HEK293 (cell line): ENCODE results near the gene RAB22A.

Experiments used
- CTCF ChIA-PET: fragments of 350-600 bp; formaldehyde crosslinking; extraction: SDS; loops from one replicate; lab custom pipeline; 2021; ENCODE audit warnings: antibody characterized with exemption; lab: Yijun Ruan, JAX
- POLR2A ChIA-PET: fragments of 300-600 bp; formaldehyde crosslinking; extraction: SDS; loops from one replicate; lab custom pipeline; 2020; ENCODE audit warnings: antibody characterized with exemption, inconsistent platforms; lab: Yijun Ruan, JAX
- H3K27ac ChIP-seq: fragments of 200-500 bp; sonication (Bioruptor generic); 2 replicates; pipeline ENCODE4 v1.5.1; 2014; ENCODE audit warnings: low read depth, low read length, control low read depth, inconsistent platforms; ENCODE audit errors: extremely low read depth
- H3K36me3 ChIP-seq, 2 experiments: fragments of 200-500 bp in 1 of 2; sonication (Bioruptor generic) in 1 of 2; 1 replicate in 1 of 2; 2 replicates in 1 of 2; pipeline ENCODE4 v1.5.1; 2014 to 2017; ENCODE audit warnings: inconsistent platforms in 2 of 2, low read length in 2 of 2; ENCODE audit not compliant: control insufficient read depth in 2 of 2, insufficient read depth in 1 of 2
- H3K4me1 ChIP-seq: fragments of 200-500 bp; sonication (Bioruptor generic); 2 replicates; pipeline ENCODE4 v1.5.1; 2014; ENCODE audit warnings: mild to moderate bottlenecking, low read length, inconsistent platforms; ENCODE audit not compliant: control insufficient read depth, insufficient read depth
- H3K4me3 ChIP-seq: 2 replicates; pipeline ENCODE4 v1.5.1; 2011; ENCODE audit warnings: low read depth, mild to moderate bottlenecking, control low read depth, low read length, moderate library complexity
- H3K9me3 ChIP-seq: fragments of 200-500 bp; sonication (Bioruptor generic); 2 replicates; pipeline ENCODE4 v1.5.1; 2014; ENCODE audit warnings: low read depth, low read length, inconsistent platforms; ENCODE audit not compliant: control insufficient read depth, insufficient read depth
- BCL11A ChIP-seq: fragments of 450-650 bp; formaldehyde crosslinking; IDR thresholded peaks from 2 replicates; pipeline ENCODE4 v1.5.1; 2016; ENCODE audit warnings: low read depth, missing biosample characterization, missing genetic modification characterization
- GLI2 ChIP-seq: fragments of 450-650 bp; formaldehyde crosslinking; IDR thresholded peaks from 2 replicates; pipeline ENCODE4; 2017; ENCODE audit warnings: missing biosample characterization, missing genetic modification characterization, low read depth, borderline replicate concordance
- IKZF3 ChIP-seq: fragments of 450-650 bp; IDR thresholded peaks from 2 replicates; pipeline ENCODE4 v1.5.0; 2018; ENCODE audit warnings: missing biosample characterization, mild to moderate bottlenecking, missing genetic modification characterization, moderate library complexity
- MEIS1 ChIP-seq: sonication (generic); formaldehyde crosslinking; IDR thresholded peaks from 2 replicates; pipeline ENCODE4 v1.8.1; 2022; ENCODE audit warnings: missing genetic modification reagents, mild to moderate bottlenecking, borderline replicate concordance
- PRDM1 ChIP-seq: fragments of 450-650 bp; formaldehyde crosslinking; IDR thresholded peaks from 2 replicates; pipeline ENCODE4; 2016; ENCODE audit warnings: missing biosample characterization, missing genetic modification characterization
- SETDB1 ChIP-seq: IDR thresholded peaks from one replicate; pipeline ENCODE4 v1.6.1; 2017; ENCODE audit warnings: mild to moderate bottlenecking, low read length, moderate library complexity, mixed read lengths; ENCODE audit not compliant: insufficient read length
- SP2 ChIP-seq: fragments of 450-650 bp; formaldehyde crosslinking; IDR thresholded peaks from 2 replicates; pipeline ENCODE4 v1.5.1; 2016; ENCODE audit warnings: missing biosample characterization, missing genetic modification characterization
- SP7 ChIP-seq: fragments of 450-650 bp; formaldehyde crosslinking; IDR thresholded peaks from 2 replicates; pipeline ENCODE4 v1.5.1; 2016; ENCODE audit warnings: missing biosample characterization, missing genetic modification characterization
- ZNF133 ChIP-seq: fragments of 450-650 bp; formaldehyde crosslinking; IDR thresholded peaks from 2 replicates; pipeline ENCODE4 v1.5.1; 2016; ENCODE audit warnings: missing biosample characterization, missing genetic modification characterization
- ZNF174 ChIP-seq: fragments of 450-650 bp; formaldehyde crosslinking; IDR thresholded peaks from 2 replicates; pipeline ENCODE4 v1.5.0; 2017; ENCODE audit warnings: missing biosample characterization, mild to moderate bottlenecking, missing genetic modification characterization
- ZNF184 ChIP-seq: fragments of 450-650 bp; IDR thresholded peaks from 2 replicates; pipeline ENCODE4 v1.5.1; 2018; ENCODE audit warnings: missing biosample characterization, mild to moderate bottlenecking, missing genetic modification characterization
- ZNF292 ChIP-seq: fragments of 450-650 bp; formaldehyde crosslinking; IDR thresholded peaks from 2 replicates; pipeline ENCODE4 v1.5.1; 2016; ENCODE audit warnings: low read depth, missing biosample characterization, missing genetic modification characterization, borderline replicate concordance
- ZNF311 ChIP-seq: fragments of 450-650 bp; formaldehyde crosslinking; IDR thresholded peaks from 2 replicates; pipeline ENCODE4 v1.5.1; 2017; ENCODE audit warnings: missing biosample characterization, missing genetic modification characterization, borderline replicate concordance
- ZNF391 ChIP-seq: fragments of 450-650 bp; formaldehyde crosslinking; IDR thresholded peaks from 2 replicates; pipeline ENCODE4 v1.5.1; 2016; ENCODE audit warnings: low read depth, missing biosample characterization, missing genetic modification characterization, borderline replicate concordance
- ZNF423 ChIP-seq: fragments of 450-650 bp; formaldehyde crosslinking; IDR thresholded peaks from 2 replicates; pipeline ENCODE4 v1.5.1; 2016; ENCODE audit warnings: missing biosample characterization, missing genetic modification characterization
- ZNF510 ChIP-seq: fragments of 450-650 bp; formaldehyde crosslinking; IDR thresholded peaks from 2 replicates; pipeline ENCODE4 v1.5.1; 2018; ENCODE audit warnings: mild to moderate bottlenecking, missing genetic modification characterization, missing biosample characterization; ENCODE audit not compliant: insufficient replicate concordance
- ZNF555 ChIP-seq: fragments of 450-650 bp; formaldehyde crosslinking; conservative IDR thresholded peaks from 2 replicates; pipeline ENCODE4 v1.5.1; 2017; ENCODE audit warnings: missing biosample characterization, mild to moderate bottlenecking, missing genetic modification characterization, inconsistent platforms
- ZNF701 ChIP-seq: fragments of 450-650 bp; formaldehyde crosslinking; IDR thresholded peaks from 2 replicates; pipeline ENCODE4 v1.5.1; 2016; ENCODE audit warnings: missing biosample characterization, missing genetic modification characterization
- ZNF768 ChIP-seq: fragments of 450-650 bp; formaldehyde crosslinking; IDR thresholded peaks from 2 replicates; pipeline ENCODE4 v1.5.1; 2018; ENCODE audit warnings: missing biosample characterization, mild to moderate bottlenecking, missing genetic modification characterization
- ZNF776 ChIP-seq: fragments of 450-650 bp; formaldehyde crosslinking; IDR thresholded peaks from 2 replicates; pipeline ENCODE4 v1.5.0; 2017; ENCODE audit warnings: missing biosample characterization, missing genetic modification characterization, borderline replicate concordance
- ZNF837 ChIP-seq: fragments of 450-650 bp; formaldehyde crosslinking; IDR thresholded peaks from 2 replicates; pipeline ENCODE4 v1.5.1; 2016; ENCODE audit warnings: missing biosample characterization, missing genetic modification characterization
- ZNF843 ChIP-seq: fragments of 450-650 bp; formaldehyde crosslinking; IDR thresholded peaks from 2 replicates; pipeline ENCODE4 v1.5.1; 2016; ENCODE audit warnings: missing biosample characterization, missing genetic modification characterization
- TF ChIP-seq, protein P1 (sequence below): fragments of 450-650 bp; formaldehyde crosslinking; IDR thresholded peaks from 2 replicates; pipeline ENCODE4 v1.5.1; 2016; ENCODE audit warnings: missing biosample characterization, missing genetic modification characterization
- TF ChIP-seq, protein P2 (sequence below): fragments of 450-650 bp; formaldehyde crosslinking; IDR thresholded peaks from 2 replicates; pipeline ENCODE4; 2016; ENCODE audit warnings: missing biosample characterization, missing genetic modification characterization
- TF ChIP-seq, protein P3 (sequence below): fragments of 450-650 bp; formaldehyde crosslinking; IDR thresholded peaks from 2 replicates; pipeline ENCODE4 v1.5.1; 2016; ENCODE audit warnings: missing biosample characterization, missing genetic modification characterization
- TF ChIP-seq, protein P4 (sequence below): fragments of 450-650 bp; formaldehyde crosslinking; IDR thresholded peaks from 2 replicates; pipeline ENCODE4 v1.5.1; 2016; ENCODE audit warnings: missing biosample characterization, missing genetic modification characterization

The RAB22A gene

DNA sequence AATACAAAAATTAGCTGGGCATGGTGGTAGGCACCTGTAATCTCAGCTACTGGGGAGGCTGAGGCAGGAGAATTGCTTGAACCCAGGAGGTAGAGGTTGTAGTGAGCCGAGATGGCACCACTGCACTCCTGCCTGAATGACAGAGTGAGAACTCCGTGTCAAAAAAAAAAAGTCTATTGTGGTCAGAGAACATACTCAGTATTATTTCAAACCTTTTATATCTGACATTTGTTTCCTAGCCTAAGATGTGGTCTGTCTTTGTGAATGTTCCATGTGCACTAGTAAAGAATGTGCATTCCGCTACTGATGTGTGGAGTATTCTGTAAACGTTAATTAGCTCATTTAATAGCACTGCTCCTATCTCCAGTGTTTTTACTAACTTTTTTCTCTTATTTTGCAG is 11.7 kb downstream of the RAB22A start (continued):
- no peak for TF ChIP-seq ZNF311 (tag by site-specific recombination)
- TF ChIP-seq ZNF423 (tag by site-specific recombination), result no peak
- no peak for TF ChIP-seq ZNF843 (tag by site-specific recombination)
- TF ChIP-seq ZNF133 (tag by site-specific recombination), result no peak
- TF ChIP-seq BCL11A (tag by site-specific recombination), result no peak
- no peak for TF ChIP-seq SP7 (tag by site-specific recombination)
- no peak for TF ChIP-seq ZNF837 (tag by site-specific recombination)
- no peak for TF ChIP-seq ZNF510

DNA sequence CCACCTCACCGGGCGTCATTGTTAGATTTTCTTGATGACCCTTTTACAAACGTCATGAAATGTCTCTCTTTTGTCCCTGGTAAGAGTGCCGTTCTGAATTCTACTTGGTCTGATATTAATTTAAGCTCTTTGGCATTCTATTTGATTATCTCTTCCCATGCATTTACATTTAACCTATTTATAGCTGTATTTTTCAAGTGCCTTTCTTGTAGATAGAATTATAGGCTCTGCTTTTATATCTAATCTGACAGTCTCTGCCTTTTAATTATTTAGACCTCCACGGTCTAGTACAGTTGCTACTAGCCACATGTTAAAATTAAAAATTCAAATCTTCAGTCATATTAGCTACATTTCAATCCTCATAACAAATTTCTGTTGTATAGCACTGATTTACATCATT is 12.6 kb downstream of the RAB22A start:
- Histone ChIP-seq H3K9me3 (no peaks in the 10 kb centered on the region), H3K36me3 (peaks cover 0 to 8% of the 10 kb centered on the region in 2 experiments; a peak in 2 of 3 replicates), H3K4me1 (no peaks in the 10 kb centered on the region), H3K27ac (no peak overlapping the region), H3K4me3 (no peak overlapping the region)
- ChIA-PET POLR2A (interaction anchor here (0.5 kb wide), 1 partner anchor 12 kb away, joined by 5 read pairs; no protein-coding TSS in a partner anchor), CTCF (no interaction called here)
- TF ChIP-seq ZNF837 (tag by site-specific recombination) (no peak), ZNF768 (tag by site-specific recombination) (no peak), IKZF3 (tag by site-specific recombination) (no peak), ZNF776 (tag by site-specific recombination) (no peak), PRDM1 (no peak), ZNF391 (tag by site-specific recombination) (no peak), ZNF184 (no peak)
- TF ChIP-seq, protein P1, sequence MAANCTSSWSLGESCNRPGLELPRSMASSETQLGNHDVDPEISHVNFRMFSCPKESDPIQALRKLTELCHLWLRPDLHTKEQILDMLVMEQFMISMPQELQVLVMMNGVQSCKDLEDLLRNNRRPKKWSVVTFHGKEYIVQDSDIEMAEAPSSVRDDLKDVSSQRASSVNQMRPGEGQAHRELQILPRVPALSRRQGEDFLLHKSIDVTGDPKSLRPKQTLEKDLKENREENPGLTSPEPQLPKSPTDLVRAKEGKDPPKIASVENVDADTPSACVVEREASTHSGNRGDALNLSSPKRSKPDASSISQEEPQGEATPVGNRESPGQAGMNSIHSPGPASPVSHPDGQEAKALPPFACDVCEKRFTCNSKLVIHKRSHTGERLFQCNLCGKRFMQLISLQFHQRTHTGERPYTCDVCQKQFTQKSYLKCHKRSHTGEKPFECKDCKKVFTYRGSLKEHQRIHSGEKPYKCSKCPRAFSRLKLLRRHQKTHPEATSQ, result no peak
- TF ChIP-seq, protein P2, sequence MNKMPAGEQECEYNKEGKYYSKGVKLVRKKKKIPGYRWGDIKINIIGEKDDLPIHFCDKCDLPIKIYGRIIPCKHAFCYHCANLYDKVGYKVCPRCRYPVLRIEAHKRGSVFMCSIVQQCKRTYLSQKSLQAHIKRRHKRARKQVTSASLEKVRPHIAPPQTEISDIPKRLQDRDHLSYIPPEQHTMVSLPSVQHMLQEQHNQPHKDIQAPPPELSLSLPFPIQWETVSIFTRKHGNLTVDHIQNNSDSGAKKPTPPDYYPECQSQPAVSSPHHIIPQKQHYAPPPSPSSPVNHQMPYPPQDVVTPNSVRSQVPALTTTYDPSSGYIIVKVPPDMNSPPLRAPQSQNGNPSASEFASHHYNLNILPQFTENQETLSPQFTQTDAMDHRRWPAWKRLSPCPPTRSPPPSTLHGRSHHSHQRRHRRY, result no peak

DNA sequence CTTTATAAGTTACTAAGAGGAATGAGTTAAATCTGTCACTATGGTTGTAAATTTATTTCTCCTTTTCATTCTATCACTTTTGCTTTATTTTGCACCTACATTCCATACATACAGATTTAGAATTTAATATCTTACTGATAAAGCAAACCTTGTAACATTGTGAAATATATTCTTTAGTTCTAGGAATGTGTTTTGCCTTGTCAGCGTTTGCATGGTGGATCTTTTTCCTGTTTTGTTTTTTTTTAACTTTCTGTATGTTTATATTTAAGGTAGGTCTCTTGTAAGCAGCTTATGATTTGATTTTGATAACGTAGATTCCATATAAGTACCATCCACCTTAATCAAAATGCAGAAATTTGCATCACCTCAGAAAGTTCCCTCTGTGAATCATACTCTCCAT is 16.4 kb downstream of the RAB22A start:
- no peak for TF ChIP-seq ZNF174 (tag by site-specific recombination)
- no peak for TF ChIP-seq MEIS1 (CRISPR knock-in tag)
- TF ChIP-seq, protein P3, sequence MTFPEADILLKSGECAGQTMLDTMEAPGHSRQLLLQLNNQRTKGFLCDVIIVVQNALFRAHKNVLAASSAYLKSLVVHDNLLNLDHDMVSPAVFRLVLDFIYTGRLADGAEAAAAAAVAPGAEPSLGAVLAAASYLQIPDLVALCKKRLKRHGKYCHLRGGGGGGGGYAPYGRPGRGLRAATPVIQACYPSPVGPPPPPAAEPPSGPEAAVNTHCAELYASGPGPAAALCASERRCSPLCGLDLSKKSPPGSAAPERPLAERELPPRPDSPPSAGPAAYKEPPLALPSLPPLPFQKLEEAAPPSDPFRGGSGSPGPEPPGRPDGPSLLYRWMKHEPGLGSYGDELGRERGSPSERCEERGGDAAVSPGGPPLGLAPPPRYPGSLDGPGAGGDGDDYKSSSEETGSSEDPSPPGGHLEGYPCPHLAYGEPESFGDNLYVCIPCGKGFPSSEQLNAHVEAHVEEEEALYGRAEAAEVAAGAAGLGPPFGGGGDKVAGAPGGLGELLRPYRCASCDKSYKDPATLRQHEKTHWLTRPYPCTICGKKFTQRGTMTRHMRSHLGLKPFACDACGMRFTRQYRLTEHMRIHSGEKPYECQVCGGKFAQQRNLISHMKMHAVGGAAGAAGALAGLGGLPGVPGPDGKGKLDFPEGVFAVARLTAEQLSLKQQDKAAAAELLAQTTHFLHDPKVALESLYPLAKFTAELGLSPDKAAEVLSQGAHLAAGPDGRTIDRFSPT (tag by site-specific recombination), result no peak
- no peak for TF ChIP-seq SP2 (tag by site-specific recombination)
- no peak for TF ChIP-seq ZNF701 (tag by site-specific recombination)
- TF ChIP-seq, protein P4, sequence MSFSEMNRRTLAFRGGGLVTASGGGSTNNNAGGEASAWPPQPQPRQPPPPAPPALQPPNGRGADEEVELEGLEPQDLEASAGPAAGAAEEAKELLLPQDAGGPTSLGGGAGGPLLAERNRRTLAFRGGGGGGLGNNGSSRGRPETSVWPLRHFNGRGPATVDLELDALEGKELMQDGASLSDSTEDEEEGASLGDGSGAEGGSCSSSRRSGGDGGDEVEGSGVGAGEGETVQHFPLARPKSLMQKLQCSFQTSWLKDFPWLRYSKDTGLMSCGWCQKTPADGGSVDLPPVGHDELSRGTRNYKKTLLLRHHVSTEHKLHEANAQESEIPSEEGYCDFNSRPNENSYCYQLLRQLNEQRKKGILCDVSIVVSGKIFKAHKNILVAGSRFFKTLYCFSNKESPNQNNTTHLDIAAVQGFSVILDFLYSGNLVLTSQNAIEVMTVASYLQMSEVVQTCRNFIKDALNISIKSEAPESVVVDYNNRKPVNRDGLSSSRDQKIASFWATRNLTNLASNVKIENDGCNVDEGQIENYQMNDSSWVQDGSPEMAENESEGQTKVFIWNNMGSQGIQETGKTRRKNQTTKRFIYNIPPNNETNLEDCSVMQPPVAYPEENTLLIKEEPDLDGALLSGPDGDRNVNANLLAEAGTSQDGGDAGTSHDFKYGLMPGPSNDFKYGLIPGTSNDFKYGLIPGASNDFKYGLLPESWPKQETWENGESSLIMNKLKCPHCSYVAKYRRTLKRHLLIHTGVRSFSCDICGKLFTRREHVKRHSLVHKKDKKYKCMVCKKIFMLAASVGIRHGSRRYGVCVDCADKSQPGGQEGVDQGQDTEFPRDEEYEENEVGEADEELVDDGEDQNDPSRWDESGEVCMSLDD, result no peak
- TF ChIP-seq GLI2 (tag by site-specific recombination), result no peak
- TF ChIP-seq SETDB1, result no peak
- TF ChIP-seq ZNF292, result no peak
- no peak for TF ChIP-seq ZNF555 (tag by site-specific recombination)
- CTCF ChIA-PET, result no interaction called here
- Histone ChIP-seq H3K36me3 (no peaks in the 10 kb centered on the region), H3K4me3 (no peak overlapping the region), H3K4me1 (0 out of 2 replicates have a peak, but pooled peaks cover 2% of the 10 kb centered on the region), H3K9me3 (no peaks in the 10 kb centered on the region), H3K27ac (no peak overlapping the region)
- POLR2A ChIA-PET, result no interaction called here
